ENCODE data around the gene SPRTN. TPM values are rescaled to one million over a fixed set of nuclear protein-coding genes. Genes with fewer than 3 reads are reported as not detected.

SPRTN gene
- total RNA-seq, 4 donors from 2014 or later, result 4.9 to 19.3 (median 15.2) TPM

DNA sequence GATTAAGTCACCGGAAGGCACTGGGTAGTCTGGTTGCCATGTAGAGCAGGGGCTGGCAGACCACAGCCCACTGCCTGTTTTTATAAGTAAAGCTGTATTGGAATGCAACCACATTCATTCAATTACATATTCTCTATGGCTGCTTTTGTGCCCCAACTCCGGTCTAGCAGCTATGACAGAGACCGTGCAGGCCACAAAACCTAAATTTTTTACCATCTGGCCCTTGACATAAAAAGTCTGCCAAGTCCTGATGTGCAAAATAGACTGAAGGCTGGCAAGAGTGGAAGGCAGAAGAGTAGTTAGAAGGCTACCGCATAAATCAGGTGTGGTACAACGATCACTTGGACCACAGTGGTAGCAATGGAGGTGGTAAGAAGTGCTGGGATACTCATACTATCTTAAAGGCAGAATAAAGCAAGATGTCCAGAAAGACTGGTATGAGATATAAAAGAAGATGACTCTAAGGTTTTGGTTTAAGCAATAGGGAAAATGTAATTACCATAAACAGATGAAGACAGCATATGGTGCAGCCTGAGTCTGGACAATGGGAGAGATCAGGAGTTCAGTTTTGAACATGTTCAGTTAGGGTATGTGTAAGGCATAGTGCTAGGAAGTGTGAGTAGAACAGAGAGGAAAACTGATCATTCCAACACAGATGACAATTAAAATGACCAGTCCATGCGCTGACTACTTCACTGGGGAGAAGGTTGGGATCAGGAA, 46.8 kb downstream of the SPRTN start:
- TF ChIP-seq, protein P1, sequence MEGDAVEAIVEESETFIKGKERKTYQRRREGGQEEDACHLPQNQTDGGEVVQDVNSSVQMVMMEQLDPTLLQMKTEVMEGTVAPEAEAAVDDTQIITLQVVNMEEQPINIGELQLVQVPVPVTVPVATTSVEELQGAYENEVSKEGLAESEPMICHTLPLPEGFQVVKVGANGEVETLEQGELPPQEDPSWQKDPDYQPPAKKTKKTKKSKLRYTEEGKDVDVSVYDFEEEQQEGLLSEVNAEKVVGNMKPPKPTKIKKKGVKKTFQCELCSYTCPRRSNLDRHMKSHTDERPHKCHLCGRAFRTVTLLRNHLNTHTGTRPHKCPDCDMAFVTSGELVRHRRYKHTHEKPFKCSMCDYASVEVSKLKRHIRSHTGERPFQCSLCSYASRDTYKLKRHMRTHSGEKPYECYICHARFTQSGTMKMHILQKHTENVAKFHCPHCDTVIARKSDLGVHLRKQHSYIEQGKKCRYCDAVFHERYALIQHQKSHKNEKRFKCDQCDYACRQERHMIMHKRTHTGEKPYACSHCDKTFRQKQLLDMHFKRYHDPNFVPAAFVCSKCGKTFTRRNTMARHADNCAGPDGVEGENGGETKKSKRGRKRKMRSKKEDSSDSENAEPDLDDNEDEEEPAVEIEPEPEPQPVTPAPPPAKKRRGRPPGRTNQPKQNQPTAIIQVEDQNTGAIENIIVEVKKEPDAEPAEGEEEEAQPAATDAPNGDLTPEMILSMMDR (IDR thresholded peaks at IDR 0.05), result no peak
- no peak for TF ChIP-seq POLR2A (IDR thresholded peaks at IDR 0.05)
- no peaks in the 10 kb centered on the region for H3K27me3 ChIP-seq
- no peak overlapping the region for H3K4me3 ChIP-seq
- no peak overlapping the region for H3K27ac ChIP-seq
- no peaks in the 10 kb centered on the region for H3K9me3 ChIP-seq
- no peaks in the 10 kb centered on the region for H3K36me3 ChIP-seq
- H3K4me1 ChIP-seq, result peaks cover 0 to 7% of the 10 kb centered on the region in 2 donors
- intact Hi-C loops (cut with DNase I; ENCODE audit: low total_unique reads), result no loop called here
- no peak for DNase-seq

DNA sequence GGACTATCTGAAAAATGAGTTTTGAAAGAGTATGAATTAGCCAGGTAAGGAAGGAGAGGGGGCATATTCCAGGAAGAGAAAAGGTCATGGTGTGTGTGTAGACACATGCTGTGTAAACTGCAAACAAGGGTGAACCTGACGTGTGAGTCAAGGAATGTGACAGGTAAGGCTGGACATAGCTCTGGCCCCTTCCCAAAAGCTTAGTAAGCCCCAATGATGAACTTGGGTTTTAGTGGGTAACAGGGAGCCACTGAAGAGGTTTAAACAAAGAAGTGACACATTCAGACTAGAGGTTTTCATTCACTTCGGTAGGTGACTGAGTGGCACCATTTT, 47.3 kb downstream of the SPRTN start:
- TF ChIP-seq, protein P1 (IDR thresholded peaks at IDR 0.05), result no peak
- TF ChIP-seq POLR2A (IDR thresholded peaks at IDR 0.05), result no peak
- intact Hi-C loops (cut with DNase I; ENCODE audit: low total_unique reads), result no loop called here
- no peak overlapping the region for H3K4me3 ChIP-seq
- H3K27ac ChIP-seq, result no peak overlapping the region
- H3K36me3 ChIP-seq, result no peaks in the 10 kb centered on the region
- peaks cover 0 to 7% of the 10 kb centered on the region in 2 donors for H3K4me1 ChIP-seq
- H3K9me3 ChIP-seq, result no peaks in the 10 kb centered on the region
- no peak for DNase-seq
- no peaks in the 10 kb centered on the region for H3K27me3 ChIP-seq

DNA sequence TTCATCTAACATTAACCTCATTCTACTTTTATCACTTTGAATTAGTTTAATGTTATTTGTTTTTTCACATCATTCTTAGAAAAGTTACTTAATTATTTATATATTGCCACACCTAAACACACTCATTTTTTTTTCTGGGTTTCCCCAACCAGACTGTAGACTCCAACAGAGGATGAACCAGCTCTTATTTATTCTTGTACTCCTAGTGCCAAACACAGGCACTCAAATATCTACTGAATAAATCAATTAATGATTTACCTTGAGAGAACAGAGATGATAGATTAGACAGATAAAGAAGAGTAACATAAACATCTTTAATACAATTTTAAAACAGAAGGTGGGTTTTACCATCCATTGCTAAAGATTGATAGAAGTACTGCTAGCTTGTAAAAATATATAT, 48.4 kb downstream of the SPRTN start:
- TF ChIP-seq, protein P1 (IDR thresholded peaks at IDR 0.05), result no peak
- TF ChIP-seq POLR2A (IDR thresholded peaks at IDR 0.05), result no peak
- intact Hi-C loops (cut with DNase I; ENCODE audit: low total_unique reads), result no loop called here

DNA sequence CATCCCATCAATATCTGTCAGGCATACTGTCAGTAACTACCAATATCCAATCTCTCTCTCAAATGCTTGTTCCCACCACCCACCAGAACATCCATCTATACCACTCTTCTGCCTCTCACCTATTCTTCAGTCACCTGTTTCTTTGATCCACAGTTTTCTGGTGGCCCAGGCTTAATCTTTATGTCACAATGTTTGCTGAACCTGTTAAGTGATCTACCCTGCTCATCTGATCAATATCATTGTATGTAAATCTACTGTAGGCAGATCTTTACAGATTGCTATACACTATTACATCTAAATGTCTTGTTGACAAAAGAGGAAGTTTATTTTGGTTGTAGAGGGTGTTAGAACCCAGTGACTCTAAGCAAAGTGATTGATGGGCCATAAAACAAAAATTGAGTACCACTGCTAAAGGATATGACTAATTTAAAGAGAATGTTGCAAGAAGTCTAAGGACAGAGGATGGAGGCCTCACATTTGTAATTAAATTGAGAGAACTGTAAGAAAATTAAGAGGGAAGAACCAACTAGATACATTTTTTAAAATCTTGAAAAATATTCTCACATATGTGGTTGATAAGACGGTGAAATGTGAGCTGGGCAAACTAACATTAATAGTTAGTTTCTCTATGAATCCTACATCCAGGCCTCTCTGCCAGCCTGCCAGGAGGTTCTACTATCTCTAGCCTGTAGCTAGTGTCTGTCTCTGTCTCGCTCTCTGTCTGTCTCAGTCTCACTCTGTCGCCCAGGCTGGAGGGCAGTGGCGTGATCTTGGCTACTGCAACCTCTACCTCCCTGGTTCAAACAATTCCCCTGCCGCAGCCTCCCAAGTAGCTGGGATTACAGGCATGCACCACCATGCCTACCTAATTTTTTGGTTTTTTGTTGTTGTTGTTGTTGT, 49.9 kb downstream of the SPRTN start:
- no peak for DNase-seq
- Histone ChIP-seq H3K4me1 (peaks cover 0 to 7% of the 10 kb centered on the region in 2 donors), H3K27me3 (no peaks in the 10 kb centered on the region), H3K36me3 (no peaks in the 10 kb centered on the region), H3K9me3 (no peaks in the 10 kb centered on the region), H3K27ac (no peak overlapping the region), H3K4me3 (no peak overlapping the region)
- intact Hi-C loops (cut with DNase I; ENCODE audit: low total_unique reads), result no loop called here
- no peak for TF ChIP-seq POLR2A (IDR thresholded peaks at IDR 0.05)
- TF ChIP-seq, protein P1 (IDR thresholded peaks at IDR 0.05), result no peak

More for the DNA sequence above, 48.4 kb downstream of the SPRTN start:
- H3K9me3 ChIP-seq, result no peaks in the 10 kb centered on the region
- H3K27ac ChIP-seq, result no peak overlapping the region
- no peak for DNase-seq
- no peak overlapping the region for H3K4me3 ChIP-seq
- no peaks in the 10 kb centered on the region for H3K27me3 ChIP-seq
- H3K4me1 ChIP-seq, result peaks cover 0 to 7% of the 10 kb centered on the region in 2 donors
- H3K36me3 ChIP-seq, result no peaks in the 10 kb centered on the region

DNA sequence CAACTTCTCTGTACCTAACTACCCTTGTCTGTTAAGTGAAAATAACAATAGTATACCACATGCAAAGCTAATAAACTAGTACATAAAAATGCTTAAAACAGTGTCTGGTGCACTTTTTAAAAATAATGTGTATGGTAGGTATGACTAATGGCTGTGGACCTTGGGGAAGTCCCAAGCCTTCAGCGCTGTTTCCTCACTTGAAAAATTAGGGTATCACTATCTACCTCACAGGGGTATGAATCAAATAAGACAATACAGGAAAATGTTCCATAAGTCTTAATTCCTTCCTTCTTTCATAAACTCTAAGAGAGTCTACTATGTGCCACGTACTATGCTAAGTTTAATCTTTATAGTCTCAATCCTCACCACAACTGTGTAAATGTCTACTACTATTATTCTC, 52.0 kb downstream of the SPRTN start:
- peaks cover 0 to 9% of the 10 kb centered on the region in 2 donors for H3K4me1 ChIP-seq
- no peak for DNase-seq
- no peaks in the 10 kb centered on the region for H3K27me3 ChIP-seq
- no peaks in the 10 kb centered on the region for H3K9me3 ChIP-seq
- no peaks in the 10 kb centered on the region for H3K36me3 ChIP-seq
- H3K27ac ChIP-seq, result no peak overlapping the region
- H3K4me3 ChIP-seq, result no peak overlapping the region
- intact Hi-C loops (cut with DNase I; ENCODE audit: low total_unique reads), result no loop called here
- TF ChIP-seq, protein P1 (IDR thresholded peaks at IDR 0.05), result no peak
- no peak for TF ChIP-seq POLR2A (IDR thresholded peaks at IDR 0.05)
